GM10847 (cell line): ENCODE data around the gene SEC14L1.

Experiments
- POLR2A ChIP-seq: IDR thresholded peaks from 2 replicates; pipeline ENCODE4 v1.6.1; 2011; ENCODE audit not compliant: insufficient read length; ENCODE audit errors: extremely low read depth

The SEC14L1 gene

DNA sequence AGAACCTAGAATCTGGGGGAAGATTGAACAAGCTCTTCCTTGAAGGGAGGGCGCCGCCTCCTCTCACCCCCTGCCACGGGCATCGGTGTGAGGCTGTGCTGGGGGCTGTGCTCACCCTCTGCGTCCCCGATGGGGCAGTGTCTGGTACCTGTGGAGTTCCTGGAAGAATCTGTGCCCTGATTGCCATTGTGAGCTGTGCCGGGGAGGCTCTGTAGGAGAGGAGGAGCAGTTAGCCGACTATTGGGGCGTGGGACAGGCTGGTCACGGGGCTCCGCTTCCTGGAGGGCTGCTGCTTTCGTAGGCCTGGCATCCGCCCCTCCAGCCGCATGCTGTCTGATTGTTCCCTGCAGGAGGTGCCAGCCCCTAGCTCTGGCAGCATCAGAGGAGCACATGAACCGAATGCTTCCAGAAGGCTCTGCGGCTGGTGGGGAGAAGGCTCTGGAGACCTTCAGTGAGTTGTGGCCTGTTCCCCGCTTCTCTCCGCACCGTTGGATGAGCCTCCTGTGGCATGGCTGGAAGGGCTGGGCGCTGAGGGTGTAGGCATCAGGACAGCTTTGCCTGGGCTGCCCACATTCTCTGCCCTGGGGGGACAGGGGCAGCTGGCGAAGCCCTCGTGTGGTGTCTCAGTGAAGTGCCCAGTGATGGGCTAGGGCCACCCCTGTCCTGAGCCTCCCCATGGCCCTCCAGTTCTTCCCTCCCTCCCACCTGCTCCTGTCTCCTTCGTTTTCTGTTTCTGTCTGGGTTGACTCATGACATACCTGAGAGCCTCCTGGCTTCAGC is 86.9 kb downstream of the SEC14L1 start:
- TF ChIP-seq POLR2A, result no peak

DNA sequence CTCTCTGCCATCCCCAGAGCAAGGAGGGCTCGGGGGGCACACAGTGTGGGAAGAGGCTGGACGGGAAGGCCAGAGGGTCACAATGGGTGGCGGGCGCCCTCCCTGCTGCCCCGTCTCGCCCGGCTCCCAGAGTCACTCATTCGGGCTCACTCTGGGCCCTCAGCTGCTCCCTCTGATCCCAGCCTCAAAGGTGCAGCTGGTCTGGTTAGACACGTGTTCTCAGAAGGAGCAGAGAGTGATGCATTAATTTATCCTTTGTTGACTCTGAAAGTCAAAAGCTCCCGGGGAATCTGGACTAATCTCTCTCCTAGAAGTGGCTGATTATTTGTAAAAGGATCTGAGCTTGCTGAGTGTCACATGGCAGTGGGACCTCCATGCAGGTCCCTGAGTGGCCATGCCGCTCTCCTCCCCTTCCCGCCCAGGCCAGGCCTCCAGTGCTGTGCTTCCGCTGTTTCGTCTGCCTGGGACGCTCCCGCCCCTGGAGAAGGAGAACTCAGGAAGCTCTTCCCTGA is 87.5 kb downstream of the SEC14L1 start:
- no peak for TF ChIP-seq POLR2A

DNA sequence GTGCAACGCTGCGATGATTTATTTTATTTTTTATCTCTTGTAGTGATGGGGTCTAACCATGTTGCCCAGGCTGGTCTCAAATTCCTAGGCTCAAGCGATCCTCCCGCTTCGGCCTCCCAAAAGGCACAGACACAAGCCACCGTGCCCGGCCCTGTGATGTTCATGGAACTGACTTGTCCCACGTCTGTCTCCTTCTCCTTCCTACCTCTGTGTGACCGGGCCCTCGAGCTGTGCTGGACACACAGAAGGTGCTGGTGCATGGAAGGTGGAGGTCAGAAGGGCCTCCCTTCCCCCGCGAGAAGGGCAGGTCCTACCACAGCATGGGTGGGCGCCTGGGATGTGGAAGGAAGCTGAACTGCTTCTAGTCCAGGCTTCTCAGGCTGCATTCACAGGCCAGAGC is 88.0 kb downstream of the SEC14L1 start:
- no peak for TF ChIP-seq POLR2A

- TF ChIP-seq POLR2A, result no peak
Measured at GRCh38 chr17:77229786-77230435, 89.1 kb downstream of the SEC14L1 start.

DNA sequence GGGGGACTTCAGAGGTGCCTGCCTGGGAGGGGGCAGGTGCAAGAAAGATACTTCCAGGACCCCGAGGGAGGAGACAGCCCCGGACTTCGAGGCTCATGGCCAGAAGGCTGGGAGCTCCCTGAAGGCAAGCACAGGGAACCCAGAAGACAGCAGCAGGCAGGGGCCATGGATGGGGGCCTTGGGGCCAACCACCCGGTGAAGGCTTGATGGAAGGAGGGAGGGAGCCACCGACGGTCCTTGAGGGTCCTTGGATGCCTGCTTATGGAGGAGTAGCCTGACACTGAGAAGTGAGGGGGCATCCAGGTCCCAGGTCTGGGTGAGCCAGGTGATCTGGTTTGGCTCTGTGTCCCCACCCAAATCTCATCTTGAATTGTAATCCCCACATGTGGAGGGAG is 89.7 kb downstream of the SEC14L1 start:
- no peak for TF ChIP-seq POLR2A

DNA sequence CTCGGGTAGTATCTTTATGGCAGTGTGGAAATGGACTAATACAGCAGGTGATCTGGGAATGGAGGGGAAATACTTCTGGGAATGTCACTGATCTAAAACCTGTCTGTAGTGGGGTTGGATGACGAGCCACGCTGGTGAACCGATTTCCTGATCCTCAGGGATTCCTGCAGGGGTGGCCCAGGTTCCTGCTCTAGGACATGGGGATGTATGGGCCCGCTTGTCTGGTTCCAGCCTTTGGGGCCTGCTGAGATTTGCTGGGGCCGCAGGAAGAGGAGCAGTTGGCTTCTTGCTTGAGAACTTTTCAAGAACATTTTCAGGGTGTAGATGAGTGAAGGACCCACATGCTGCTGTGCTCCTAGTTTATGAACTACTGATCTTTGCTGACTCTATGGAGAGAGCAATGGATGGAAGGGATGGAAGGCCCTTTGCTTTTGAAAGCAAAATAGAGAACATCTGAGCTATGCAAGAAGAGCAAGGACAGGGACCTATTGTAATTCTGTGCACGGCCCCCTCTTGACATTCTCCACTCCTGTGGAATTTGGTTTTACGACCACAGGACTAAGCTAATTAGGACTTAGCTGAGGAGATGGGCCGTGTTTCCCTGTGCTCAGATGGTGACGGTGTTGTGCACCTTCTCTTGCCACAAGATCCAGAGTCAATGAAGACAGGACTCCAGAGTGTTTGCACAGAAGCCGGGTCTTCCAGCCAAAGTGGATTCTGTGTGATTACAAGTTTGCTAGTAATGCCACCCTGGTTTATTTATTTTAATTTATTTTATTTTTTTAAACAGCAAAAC is 90.5 kb downstream of the SEC14L1 start:
- no peak for TF ChIP-seq POLR2A

DNA sequence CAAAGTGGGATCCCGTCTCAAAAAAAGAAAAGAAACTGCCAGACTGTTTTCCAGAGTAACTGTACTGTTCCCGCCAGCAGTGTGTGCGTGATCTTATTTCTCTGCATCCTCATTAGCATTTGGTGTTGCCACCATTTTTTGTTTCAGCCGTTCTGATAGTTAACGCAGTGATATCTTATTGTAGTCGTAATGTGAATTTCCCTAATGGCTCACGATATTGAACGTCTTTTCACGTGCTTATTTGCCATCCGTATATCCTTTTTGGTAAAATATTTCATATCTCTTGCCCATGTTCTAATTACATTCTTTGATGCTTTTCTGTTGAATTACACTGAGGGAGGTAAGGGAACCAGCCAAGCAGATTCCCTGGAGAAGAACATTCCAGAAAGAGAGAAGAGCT is 92.4 kb downstream of the SEC14L1 start:
- TF ChIP-seq POLR2A, result no peak

- TF ChIP-seq POLR2A, result no peak
Measured at GRCh38 chr17:77233635-77234334, 93.0 kb downstream of the SEC14L1 start.

GRCh38 chr17:77234695-77235094 is 93.9 kb downstream of the SEC14L1 start:
- no peak for TF ChIP-seq POLR2A

DNA sequence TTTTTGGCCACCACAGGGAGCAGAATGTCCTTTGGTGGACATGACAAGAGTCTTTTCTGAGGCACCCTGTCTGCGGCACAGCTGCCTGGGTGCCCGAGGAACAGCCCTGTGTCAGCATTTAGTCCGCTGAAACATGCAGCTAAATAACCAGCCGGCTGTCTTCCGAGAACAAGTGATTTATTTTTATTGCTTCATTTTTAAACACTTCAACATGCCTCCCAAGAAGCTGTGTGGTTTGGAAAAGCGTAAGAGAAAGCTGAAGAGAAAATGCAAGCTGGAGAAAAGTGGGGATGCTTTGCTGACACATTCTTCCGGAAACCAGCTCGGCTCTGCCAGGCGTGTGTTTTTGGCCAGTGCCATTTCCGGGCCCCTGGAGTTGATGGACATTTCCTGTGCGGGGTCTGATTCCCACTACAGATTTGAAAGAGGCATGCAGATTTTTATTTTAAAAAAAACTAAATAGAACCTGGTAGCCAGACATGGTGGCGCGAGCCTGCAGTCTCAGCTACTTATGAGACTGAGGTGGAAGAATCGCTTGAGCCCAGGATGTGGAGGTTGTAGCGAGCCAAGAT is 94.7 kb downstream of the SEC14L1 start:
- no peak for TF ChIP-seq POLR2A

DNA sequence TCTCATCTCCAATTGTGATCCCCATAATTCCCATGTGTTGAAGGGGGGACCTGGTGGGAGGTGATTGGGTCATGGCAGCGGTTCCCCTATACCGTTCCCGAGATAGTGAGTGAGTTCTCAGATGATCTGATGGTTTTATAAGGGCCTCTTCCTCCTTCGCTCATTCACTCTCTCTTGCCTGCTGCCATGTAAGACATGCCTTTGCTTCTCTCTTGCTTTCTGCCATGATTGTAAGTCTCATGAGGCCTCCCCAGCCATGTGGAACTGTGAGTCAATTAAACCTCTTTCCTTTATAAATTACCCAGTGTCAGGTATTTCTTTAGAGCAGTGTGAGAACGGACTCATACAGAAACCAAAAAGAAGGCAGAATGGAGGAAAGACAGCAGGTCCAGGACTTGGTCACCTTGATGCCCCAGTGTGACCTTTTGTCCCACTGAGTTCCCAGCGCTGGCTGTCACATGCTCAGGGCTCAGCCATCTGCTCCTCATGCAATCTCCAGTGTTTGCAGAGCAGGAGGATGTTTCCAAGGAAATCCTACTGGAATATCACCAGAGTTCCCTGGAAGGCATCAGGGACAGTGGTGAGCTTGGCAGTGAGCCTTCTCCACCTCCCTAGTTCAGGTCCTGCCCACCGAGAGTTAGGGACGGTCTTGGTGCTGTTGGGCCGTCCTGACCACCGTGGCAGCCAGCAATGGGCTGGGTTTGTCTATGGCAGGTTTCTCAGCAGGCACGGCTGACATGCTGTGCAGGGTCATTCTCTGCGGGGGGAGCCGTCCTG is 96.7 kb downstream of the SEC14L1 start:
- no peak for TF ChIP-seq POLR2A

DNA sequence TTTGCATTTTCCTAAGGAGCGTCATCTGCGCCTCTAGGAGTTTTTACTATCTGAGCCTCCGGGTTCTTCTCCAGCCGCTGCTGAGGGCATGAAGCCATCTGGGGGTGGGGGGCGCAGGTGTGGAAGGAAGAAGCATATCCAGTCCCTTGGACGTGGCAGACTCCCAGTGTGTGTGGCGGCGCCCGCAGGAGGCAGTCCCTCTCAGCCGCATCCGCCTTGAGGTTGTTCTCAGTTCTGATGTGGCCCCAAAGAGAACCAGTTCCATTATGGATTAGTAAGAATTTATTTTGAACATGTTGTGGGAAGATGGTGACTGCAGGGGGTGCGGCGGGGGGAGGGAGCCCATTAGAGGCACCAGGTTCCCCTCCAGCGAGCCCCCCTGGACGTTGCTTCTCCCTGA is 100.2 kb downstream of the SEC14L1 start:
- no peak for TF ChIP-seq POLR2A

- TF ChIP-seq POLR2A, result no peak
Measured at GRCh38 chr17:77242118-77242851, 101.5 kb downstream of the SEC14L1 start.
